H1 (cell line): Measurements from ENCODE around the gene EMC7. TPM values are rescaled to one million over a fixed set of nuclear protein-coding genes. Genes with fewer than 3 reads are reported as not detected.

Source experiments
- CTCF ChIA-PET: fragments of 300-600 bp; sonication (Branson Sonifier 250); formaldehyde crosslinking; loops from one replicate; lab custom pipeline; 2021; ENCODE audit not compliant: partially characterized antibody; lab: Charles Lee
- POLR2A ChIA-PET: fragments of 300-600 bp; sonication (Branson Sonifier 250); formaldehyde crosslinking; loops from one replicate; lab custom pipeline; 2021; ENCODE audit warnings: inconsistent platforms; ENCODE audit not compliant: partially characterized antibody; lab: Charles Lee
- DNase-seq, 2 experiments: peaks; one replicate each; pipeline versions ENCODE4 v3.0.0 to v3.0.0-alpha.2; 2010 to 2022; ENCODE audit warnings: low spot score in 2 of 2, low read depth in 1 of 2, mixed read lengths in 1 of 2
- FAIRE-seq: peaks from 2 replicates; lab custom pipeline; 2011; peaks lifted over from hg19 to GRCh38; lab: Jason Lieb, UNC
- H2AFZ ChIP-seq: 2 replicates; pipeline ENCODE4 v1.8.1; 2012; ENCODE audit warnings: low read length, inconsistent platforms
- H2AK5ac ChIP-seq: 2 replicates; pipeline ENCODE4 v1.6.1; 2013; ENCODE audit warnings: low read depth, low read length
- H2BK120ac ChIP-seq: replicated peaks from 2 replicates; pipeline ENCODE3; 2013; ENCODE audit warnings: low read depth, low read length, inconsistent platforms
- H2BK12ac ChIP-seq: 2 replicates; pipeline ENCODE4 v1.6.1; 2013; ENCODE audit warnings: low read depth, low read length
- H2BK15ac ChIP-seq: 2 replicates; pipeline ENCODE4 v1.6.1; 2013; ENCODE audit warnings: low read length
- H2BK20ac ChIP-seq: 2 replicates; pipeline ENCODE4 v1.6.1; 2013; ENCODE audit warnings: low read length
- H2BK5ac ChIP-seq: 2 replicates; pipeline ENCODE4 v1.6.1; 2013; ENCODE audit warnings: low read depth, low read length
- H3K14ac ChIP-seq: 2 replicates; pipeline ENCODE4 v1.6.1; 2013; ENCODE audit warnings: inconsistent platforms; ENCODE audit not compliant: insufficient read length
- H3K18ac ChIP-seq: 2 replicates; pipeline ENCODE4 v1.6.1; 2013; ENCODE audit warnings: low read length; ENCODE audit errors: extremely low read depth
- H3K23ac ChIP-seq: 2 replicates; pipeline ENCODE4 v1.6.1; 2013; ENCODE audit warnings: inconsistent platforms; ENCODE audit not compliant: insufficient read length
- H3K23me2 ChIP-seq: 2 replicates; pipeline ENCODE4 v1.6.1; 2013; ENCODE audit warnings: low read depth, low read length
- H3K27ac ChIP-seq: 2 replicates; pipeline ENCODE4 v1.6.1; 2011; ENCODE audit warnings: low read depth, low read length, inconsistent platforms
- H3K27me3 ChIP-seq, 4 experiments: replicated peaks in 1 of 4; 1 replicate in 1 of 4; 2 replicates in 3 of 4; pipeline versions ENCODE4 v1.6.1 to v1.8.1; 2011 to 2013; ENCODE audit warnings: low read length in 3 of 4, mild to moderate bottlenecking in 3 of 4, inconsistent platforms in 2 of 4, mixed read lengths in 2 of 4, moderate library complexity in 1 of 4; ENCODE audit not compliant: control insufficient read depth in 3 of 4, insufficient read depth in 3 of 4; ENCODE audit errors: extremely low read depth in 1 of 4
- H3K36me3 ChIP-seq, 4 experiments: 2 replicates each; pipeline versions ENCODE4 v1.6.1 to v1.8.1; 2011 to 2013; ENCODE audit warnings: mild to moderate bottlenecking in 4 of 4, low read length in 3 of 4, moderate library complexity in 2 of 4, control low read depth in 1 of 4, inconsistent platforms in 1 of 4; ENCODE audit not compliant: insufficient read depth in 4 of 4, control insufficient read depth in 2 of 4
- H3K4ac ChIP-seq: replicated peaks from 2 replicates; pipeline ENCODE3; 2013; ENCODE audit warnings: low read length, low read depth, mixed read lengths, inconsistent platforms; ENCODE audit not compliant: insufficient read length
- H3K4me1 ChIP-seq, 4 experiments: replicated peaks in 1 of 4; 1 replicate in 1 of 4; 2 replicates in 3 of 4; pipeline versions ENCODE4 v1.6.1 to v1.8.1; 2011 to 2013; ENCODE audit warnings: low read length in 3 of 4, inconsistent platforms in 2 of 4, mixed read lengths in 1 of 4; ENCODE audit not compliant: insufficient read depth in 4 of 4, control insufficient read depth in 3 of 4
- H3K4me2 ChIP-seq, 2 experiments: 2 replicates each; pipeline versions ENCODE4 v1.6.1 to v1.8.1; 2011 to 2013; ENCODE audit warnings: low read depth in 2 of 2, low read length in 2 of 2, control low read depth in 1 of 2, inconsistent platforms in 1 of 2, mild to moderate bottlenecking in 1 of 2; ENCODE audit not compliant: insufficient read depth in 1 of 2
- H3K4me3 ChIP-seq, 4 experiments: fragments of 200-600, 300-600 bp in 1 of 4; sonication (generic), shearing (Covaris generic), sonication (Bioruptor Twin) in 1 of 4; 2 replicates each; pipeline versions ENCODE4 v1.5.1 to v1.8.1; 2011 to 2016; ENCODE audit warnings: low read length in 4 of 4, low read depth in 3 of 4, control low read depth in 2 of 4, inconsistent platforms in 2 of 4, mild to moderate bottlenecking in 2 of 4, mixed read lengths in 1 of 4, moderate library complexity in 1 of 4; ENCODE audit not compliant: insufficient read depth in 2 of 4; ENCODE audit errors: extremely low read depth in 1 of 4
- H3K56ac ChIP-seq: replicated peaks from 2 replicates; pipeline ENCODE3; 2013; ENCODE audit warnings: low read depth, mild to moderate bottlenecking, mixed read lengths, low read length, inconsistent platforms; ENCODE audit not compliant: insufficient read length
- H3K79me1 ChIP-seq: 2 replicates; pipeline ENCODE4 v1.6.1; 2013; ENCODE audit warnings: low read depth, low read length, control low read depth
- H3K79me2 ChIP-seq, 2 experiments: 2 replicates each; pipeline versions ENCODE4 v1.6.1 to v1.8.1; 2012 to 2013; ENCODE audit warnings: low read length in 2 of 2, mild to moderate bottlenecking in 2 of 2, inconsistent platforms in 1 of 2; ENCODE audit not compliant: insufficient read depth in 2 of 2, control insufficient read depth in 1 of 2
- H3K9ac ChIP-seq, 4 experiments: replicated peaks in 1 of 4; 1 replicate in 1 of 4; 2 replicates in 3 of 4; pipeline versions ENCODE4 v1.6.1 to v1.8.1; 2011 to 2013; ENCODE audit warnings: low read depth in 3 of 4, low read length in 3 of 4, control low read depth in 2 of 4, mild to moderate bottlenecking in 2 of 4, moderate library complexity in 2 of 4, inconsistent platforms in 1 of 4; ENCODE audit errors: extremely low read depth in 1 of 4
- H3K9me3 ChIP-seq, 2 experiments: 2 replicates each; pipeline versions ENCODE4 v1.6.1 to v1.8.1; 2012 to 2013; ENCODE audit warnings: mild to moderate bottlenecking in 2 of 2, moderate library complexity in 2 of 2, control low read depth in 1 of 2, inconsistent platforms in 1 of 2, low read depth in 1 of 2, low read length in 1 of 2, mixed read lengths in 1 of 2; ENCODE audit not compliant: insufficient read depth in 2 of 2
- H4K20me1 ChIP-seq, 2 experiments: replicated peaks in 1 of 2; 2 replicates each; pipeline versions ENCODE3 to v1.8.1; 2011 to 2013; ENCODE audit warnings: inconsistent platforms in 2 of 2, low read length in 2 of 2, mild to moderate bottlenecking in 1 of 2; ENCODE audit not compliant: insufficient read depth in 2 of 2, control insufficient read depth in 1 of 2
- H4K5ac ChIP-seq: 2 replicates; pipeline ENCODE4 v1.6.1; 2013; ENCODE audit warnings: low read length, low read depth, mixed read lengths, inconsistent platforms; ENCODE audit not compliant: insufficient read length
- H4K8ac ChIP-seq: 2 replicates; pipeline ENCODE4 v1.8.0; 2013; ENCODE audit warnings: mild to moderate bottlenecking, moderate library complexity, low read length, inconsistent platforms; ENCODE audit not compliant: insufficient read depth; ENCODE audit errors: extremely low read depth
- H4K91ac ChIP-seq: replicated peaks from 2 replicates; pipeline ENCODE3; 2013; ENCODE audit warnings: low read length, mixed read lengths, inconsistent platforms; ENCODE audit not compliant: insufficient read length
- BCL11A ChIP-seq, 2 experiments: IDR thresholded peaks; one replicate each; pipeline ENCODE4 v1.6.1; 2011; ENCODE audit warnings: low read depth in 2 of 2, low read length in 2 of 2, mild to moderate bottlenecking in 2 of 2
- E2F6 ChIP-seq: IDR thresholded peaks from 2 replicates; pipeline ENCODE4 v1.6.1; 2012; ENCODE audit warnings: inconsistent platforms
- EP300 ChIP-seq, 2 experiments: IDR thresholded peaks; 1 replicate in 1 of 2; 2 replicates in 1 of 2; pipeline ENCODE4 v1.6.1; 2011 to 2012; ENCODE audit warnings: low read depth in 2 of 2, low read length in 2 of 2, mild to moderate bottlenecking in 2 of 2, borderline replicate concordance in 1 of 2, inconsistent platforms in 1 of 2, moderate library complexity in 1 of 2
- GABPA ChIP-seq: IDR thresholded peaks from 2 replicates; pipeline ENCODE4 v1.6.1; 2011; ENCODE audit warnings: mild to moderate bottlenecking, low read length, moderate library complexity, borderline replicate concordance; ENCODE audit not compliant: insufficient read depth
- HDAC2 ChIP-seq, 2 experiments: fragments of 300-600 bp in 1 of 2; sonication (generic) in 1 of 2; IDR thresholded peaks; 2 replicates each; pipeline ENCODE4 v1.6.1; 2011 to 2012; ENCODE audit warnings: low read depth in 2 of 2, low read length in 2 of 2, mild to moderate bottlenecking in 2 of 2, moderate library complexity in 2 of 2, borderline replicate concordance in 1 of 2, inconsistent platforms in 1 of 2
- HDAC6 ChIP-seq: IDR thresholded peaks from one replicate; pipeline ENCODE4 v1.7.1; 2012; ENCODE audit warnings: low read depth, mild to moderate bottlenecking, inconsistent platforms, low read length, moderate library complexity
- KDM4A ChIP-seq: IDR thresholded peaks from one replicate; pipeline ENCODE4 v1.7.1; 2012; ENCODE audit warnings: low read depth, mild to moderate bottlenecking, moderate library complexity, low read length, inconsistent platforms; ENCODE audit not compliant: severe bottlenecking
- KDM5A ChIP-seq: fragments of 200-600 bp; IDR thresholded peaks from 2 replicates; pipeline ENCODE4 v1.7.1; 2012; ENCODE audit warnings: mild to moderate bottlenecking, low read length, inconsistent platforms, mixed read lengths
- NRF1 ChIP-seq: IDR thresholded peaks from 2 replicates; pipeline ENCODE4 v1.6.1; 2011; ENCODE audit warnings: mild to moderate bottlenecking, low read depth, low read length, improper control_type of control experiment
- RAD21 ChIP-seq, 2 experiments: IDR thresholded peaks in 1 of 2; conservative IDR thresholded peaks in 1 of 2; 2 replicates each; pipeline ENCODE4 v1.6.1; 2011; ENCODE audit warnings: low read depth in 2 of 2, low read length in 2 of 2, improper control_type of control experiment in 1 of 2, inconsistent platforms in 1 of 2, mild to moderate bottlenecking in 1 of 2, moderate library complexity in 1 of 2
- SRF ChIP-seq: IDR thresholded peaks from 2 replicates; pipeline ENCODE4 v1.6.1; 2011; ENCODE audit warnings: mild to moderate bottlenecking, low read depth, low read length, moderate library complexity
- TCF12 ChIP-seq: IDR thresholded peaks from 2 replicates; pipeline ENCODE4 v1.6.1; 2011; ENCODE audit warnings: low read depth, mild to moderate bottlenecking, low read length
- TEAD4 ChIP-seq: IDR thresholded peaks from 2 replicates; pipeline ENCODE4 v1.6.1; 2012; ENCODE audit warnings: low read depth, low read length, inconsistent platforms, mixed read lengths
- WGBS, 2 experiments: shearing (Covaris generic) in 1 of 2; methylation state at CpG; one replicate each; pipeline versions ENCODE4 v1.1.6 to v1.1.7; 2013 to 2015; ENCODE audit warnings: low lambda C conversion rate in 2 of 2, mixed read lengths in 2 of 2, inconsistent platforms in 1 of 2, low coverage in 1 of 2, missing lambda C conversion rate in 1 of 2; ENCODE audit not compliant: insufficient replicate concordance in 2 of 2, insufficient coverage in 1 of 2, insufficient read length in 1 of 2; ENCODE audit errors: extremely low coverage in 1 of 2, missing lambda C conversion rate in 1 of 2; 5-methylcytosine and 5-hydroxymethylcytosine counted together
- polyA plus RNA-seq, 7 experiments: library from polyadenylated mRNA; depleted of rRNA in 3 of 7; stranded (reverse) in 5 of 7; unstranded in 2 of 7; fragments of >200 nt in 5 of 7; fragments of 200-250 nt in 2 of 7; gene quantifications; 1 replicate in 5 of 7; 2 replicates in 1 of 7; 4 replicates in 1 of 7; pipeline versions ENCODE4 v1.2.1 to v1.2.3, GENCODE V29; 2011 to 2013; ENCODE audit warnings: missing spikeins in 2 of 7, mixed read lengths in 2 of 7
- total RNA-seq: library from RNA; stranded (reverse); fragmentation: NEBNext Ultra II Directional; extraction: Animal tissue kit (Norgen Biotek cat#: 25700); gene quantifications from 2 replicates; pipeline ENCODE4 v1.2.1, GENCODE V29; 2021

Gene EMC7
- total and polyA plus RNA-seq, 2 of the 8 experiments (the other 6 are each of a cell fraction or from before 2014, with no cell fraction given), result 29.0 to 39.0 TPM

GRCh38 chr15:34106423-34106822 is 4.8 kb upstream of the EMC7 start:
- no peaks in the 10 kb centered on the region for H4K20me1 ChIP-seq
- POLR2A ChIA-PET, result no interaction called here
- H2BK12ac ChIP-seq, result no peak overlapping the region
- H3K79me2 ChIP-seq, result peaks cover 0 to 1% of the 10 kb centered on the region in 2 experiments; a peak in 1 of 4 replicates
- no peak overlapping the region for H3K4me3 ChIP-seq
- H2BK120ac ChIP-seq, result no peak overlapping the region
- no peak overlapping the region for H4K8ac ChIP-seq
- H4K91ac ChIP-seq, result no peak overlapping the region
- no peaks in the 10 kb centered on the region for H3K36me3 ChIP-seq
- no peak overlapping the region for H3K14ac ChIP-seq
- WGBS, 2 experiments, result 93% methylated on average over 1 of the region's 1 CpG; no CpG with 5 or more reads in 1 of the 2 experiments
- no peaks in the 10 kb centered on the region for H3K27me3 ChIP-seq
- no peak for FAIRE-seq
- no peak overlapping the region for H2BK5ac ChIP-seq
- H3K4me2 ChIP-seq, result no peak overlapping the region
- no peaks in the 10 kb centered on the region for H3K9me3 ChIP-seq
- H3K23me2 ChIP-seq, result peaks cover 6% of the 10 kb centered on the region
- no peak overlapping the region for H3K4ac ChIP-seq
- no peak overlapping the region for H3K23ac ChIP-seq
- CTCF ChIA-PET, result interaction anchor here (5.9 kb wide), 1 partner anchor 104 kb away, joined by 74 read pairs; the partner anchor contains the start of gene KATNBL1
- no peak overlapping the region for H3K9ac ChIP-seq
- no peak overlapping the region for H2BK20ac ChIP-seq
- H2AFZ ChIP-seq, result no peak overlapping the region
- H4K5ac ChIP-seq, result no peak overlapping the region
- H3K56ac ChIP-seq, result no peak overlapping the region
- peaks cover 0 to 4% (median 0%) of the 10 kb centered on the region in 4 experiments; a peak in 3 of 7 replicates for H3K4me1 ChIP-seq
- H3K79me1 ChIP-seq, result no peaks in the 10 kb centered on the region
- DNase-seq, result no peak
- no peak overlapping the region for H3K27ac ChIP-seq
- no peak overlapping the region for H2AK5ac ChIP-seq
- no peak overlapping the region for H3K18ac ChIP-seq
- H2BK15ac ChIP-seq, result no peak overlapping the region
- TF ChIP-seq NRF1, result no peak
- no peak for TF ChIP-seq TCF12
- no peak for TF ChIP-seq E2F6
- TF ChIP-seq BCL11A (IDR thresholded peaks at IDR 0.05; ENCODE audit: low read depth in 2 of 2, low read length in 2 of 2), result no peak
- TF ChIP-seq SRF, result no peak
- no peak for TF ChIP-seq RAD21 (IDR thresholded peaks at IDR 0.05 in 1 of 2, conservative IDR thresholded peaks at IDR 0.05 in 1 of 2; ENCODE audit: low read depth in 2 of 2, low read length in 2 of 2)
- TF ChIP-seq GABPA, result no peak
- TF ChIP-seq TEAD4, result no peak
- no peak for TF ChIP-seq KDM4A
- no peak for TF ChIP-seq EP300 (IDR thresholded peaks at IDR 0.05; ENCODE audit: borderline replicate concordance in 1 of 2, low read depth in 2 of 2, low read length in 2 of 2)
- no peak for TF ChIP-seq KDM5A
- TF ChIP-seq HDAC6, result no peak
- TF ChIP-seq HDAC2 (IDR thresholded peaks at IDR 0.05; ENCODE audit: borderline replicate concordance in 1 of 2, low read depth in 2 of 2, low read length in 2 of 2), result no peak
